Tongue (tissue), 2 donors: ENCODE measurements around the gene APLNR. TPM values are rescaled to one million over a fixed set of nuclear protein-coding genes. Genes with fewer than 3 reads are reported as not detected.

Source experiments
- DNase-seq: peaks from one replicate; pipeline ENCODE4 v3.0.0-alpha.2; 2015
- total RNA-seq: library from RNA; depleted of rRNA; stranded (reverse); fragments of >200 nt; gene quantifications from one replicate; pipeline ENCODE4 v1.2.3, GENCODE V29; 2014

APLNR gene
- total RNA-seq, 1 donor from 2014 or later, result 88.2 TPM

- DNase-seq, result no peak
These were observed 14.0 kb upstream of the APLNR start for GRCh38 chr11:57251037-57251436.

- DNase-seq, result peak; percentile 86
These were observed 12.6 kb upstream of the APLNR start for GRCh38 chr11:57249384-57250319.

GRCh38 chr11:57248780-57249383, 11.8 kb upstream of the APLNR start:
- DNase-seq, result peak; percentile 84

- DNase-seq, result no peak
These were observed 7.9 kb upstream of the APLNR start for GRCh38 chr11:57244911-57245310.

- no peak for DNase-seq
These were observed 4.4 kb upstream of the APLNR start for GRCh38 chr11:57241353-57241972.

- peak; percentile 24 for DNase-seq
These were observed 3.7 kb upstream of the APLNR start for GRCh38 chr11:57240757-57241156.

GRCh38 chr11:57240007-57240406, 3.0 kb upstream of the APLNR start:
- DNase-seq, result peak; percentile 28

GRCh38 chr11:57239348-57239747, 2.3 kb upstream of the APLNR start:
- DNase-seq, result no peak

GRCh38 chr11:57235761-57236703, 1.0 kb downstream of the APLNR start:
- no peak for DNase-seq

- no peak for DNase-seq
These were observed 3.3 kb downstream of the APLNR start for GRCh38 chr11:57233702-57234101.

GRCh38 chr11:57231539-57232253, 5.4 kb downstream of the APLNR start:
- DNase-seq, result no peak

GRCh38 chr11:57230791-57231538, 6.1 kb downstream of the APLNR start:
- DNase-seq, result no peak

GRCh38 chr11:57230316-57230715, 6.7 kb downstream of the APLNR start:
- DNase-seq, result no peak

GRCh38 chr11:57228600-57228999, 8.4 kb downstream of the APLNR start:
- no peak for DNase-seq

- no peak for DNase-seq
These were observed 12.5 kb downstream of the APLNR start for GRCh38 chr11:57224537-57224936.

GRCh38 chr11:57224128-57224527, 12.9 kb downstream of the APLNR start:
- no peak for DNase-seq

GRCh38 chr11:57223601-57224000, 13.4 kb downstream of the APLNR start:
- no peak for DNase-seq

- no peak for DNase-seq
These were observed 14.8 kb downstream of the APLNR start for GRCh38 chr11:57222239-57222638.

GRCh38 chr11:57219021-57219627, 17.9 kb downstream of the APLNR start:
- peak; percentile 30 for DNase-seq

GRCh38 chr11:57217053-57217452, 20.0 kb downstream of the APLNR start:
- DNase-seq, result no peak
